Measurements from ENCODE around the gene ZSCAN5C. TPM values are rescaled to one million over a fixed set of nuclear protein-coding genes. Genes with fewer than 3 reads are reported as not detected.
"Not testable (repeated sequence)": the region's sequence is repeated elsewhere in the genome, so short reads cannot be mapped to it uniquely, and the experiment has no call there.

Gene ZSCAN5C
- not detected in 2 replicates for total RNA-seq

- intact Hi-C loops (cut with micrococcal nuclease) = no loop called here
Observed at GRCh38 chr19:56201973-56202372, at the start of gene ZSCAN5C. Gene ZSCAN5C, plus strand, starts transcription at chr19:56202273. Its CDS starts 3,641 bp downstream, at chr19:56205914.

GRCh38 chr19:56152644-56153043, 49.4 kb upstream of the ZSCAN5C start:
- intact Hi-C loops (cut with micrococcal nuclease) = no loop called here

GRCh38 chr19:56153507-56153906, 48.6 kb upstream of the ZSCAN5C start:
- intact Hi-C loops (cut with micrococcal nuclease) = no loop called here

- intact Hi-C loops (cut with micrococcal nuclease) = no loop called here
Observed at GRCh38 chr19:56155124-56155687, 46.9 kb upstream of the ZSCAN5C start.

GRCh38 chr19:56156768-56157167, 45.3 kb upstream of the ZSCAN5C start:
- intact Hi-C loops (cut with micrococcal nuclease) = no loop called here

- intact Hi-C loops (cut with micrococcal nuclease) = no loop called here
Observed at GRCh38 chr19:56158170-56158757, 43.8 kb upstream of the ZSCAN5C start.

- intact Hi-C loops (cut with micrococcal nuclease) = no loop called here
Observed at GRCh38 chr19:56159009-56159559, 43.0 kb upstream of the ZSCAN5C start.

GRCh38 chr19:56159622-56160271, 42.3 kb upstream of the ZSCAN5C start:
- intact Hi-C loops (cut with micrococcal nuclease) = no loop called here

- intact Hi-C loops (cut with micrococcal nuclease) = no loop called here
Observed at GRCh38 chr19:56161534-56161933, 40.5 kb upstream of the ZSCAN5C start.

- intact Hi-C loops (cut with micrococcal nuclease) = no loop called here
Observed at GRCh38 chr19:56162258-56162657, 39.8 kb upstream of the ZSCAN5C start.

- intact Hi-C loops (cut with micrococcal nuclease) = no loop called here
Observed at GRCh38 chr19:56163097-56163496, 39.0 kb upstream of the ZSCAN5C start.

GRCh38 chr19:56167064-56167578, 35.0 kb upstream of the ZSCAN5C start:
- intact Hi-C loops (cut with micrococcal nuclease) = no loop called here

GRCh38 chr19:56170261-56170660, 31.8 kb upstream of the ZSCAN5C start:
- intact Hi-C loops (cut with micrococcal nuclease) = no loop called here

- intact Hi-C loops (cut with micrococcal nuclease) = no loop called here
Observed at GRCh38 chr19:56174086-56174485, 28.0 kb upstream of the ZSCAN5C start.

GRCh38 chr19:56174550-56174949, 27.5 kb upstream of the ZSCAN5C start:
- intact Hi-C loops (cut with micrococcal nuclease) = no loop called here

GRCh38 chr19:56175861-56176307, 26.2 kb upstream of the ZSCAN5C start, which contains the start of gene GALP:
Gene GALP, plus strand, starts transcription at chr19:56176008. Its CDS starts 1,101 bp downstream, at chr19:56177109.
- intact Hi-C loops (cut with micrococcal nuclease) = not testable (repeated sequence)

GRCh38 chr19:56176310-56176709, 25.8 kb upstream of the ZSCAN5C start:
- intact Hi-C loops (cut with micrococcal nuclease) = not testable (repeated sequence)

- intact Hi-C loops (cut with micrococcal nuclease) = no loop called here
Observed at GRCh38 chr19:56176881-56177280, 25.2 kb upstream of the ZSCAN5C start.

- intact Hi-C loops (cut with micrococcal nuclease) = no loop called here
Observed at GRCh38 chr19:56177564-56178243, 24.4 kb upstream of the ZSCAN5C start.

GRCh38 chr19:56189785-56190184, 12.3 kb upstream of the ZSCAN5C start:
- intact Hi-C loops (cut with micrococcal nuclease) = no loop called here

GRCh38 chr19:56191115-56191514, 11.0 kb upstream of the ZSCAN5C start:
- intact Hi-C loops (cut with micrococcal nuclease) = no loop called here

- intact Hi-C loops (cut with micrococcal nuclease) = no loop called here
Observed at GRCh38 chr19:56191711-56192110, 10.4 kb upstream of the ZSCAN5C start.

Measured in T-helper 1 cell treated with Interleukin-12 subunit alpha and Interleukin-12 subunit beta and Interleukin-4 antibody, amounts not matched to agents 30 ng/mL and 1 ng/mL, for 36 hours (primary cell).